DND-41 (cell line): ENCODE results near the gene AREL1.

Experiments used
- CTCF ChIP-seq: IDR thresholded peaks from 2 replicates; pipeline ENCODE4 v1.5.1; 2012; ENCODE audit warnings: borderline replicate concordance, low read length, moderate library complexity, mild to moderate bottlenecking; ENCODE audit not compliant: poor library complexity, severe bottlenecking; ENCODE audit errors: extremely low read depth
- EZH2 ChIP-seq: IDR thresholded peaks from 3 replicates; pipeline ENCODE4 v1.6.1; 2012; ENCODE audit warnings: borderline replicate concordance, low read depth, mild to moderate bottlenecking, moderate library complexity, low read length, inconsistent platforms; ENCODE audit not compliant: severe bottlenecking

- no peak for TF ChIP-seq CTCF
- no peak for TF ChIP-seq EZH2
Observed at GRCh38 chr14:74636424-74637177, 76.3 kb downstream of the AREL1 start.
